ENCODE measurements around the gene GDPD5. TPM values are rescaled to one million over a fixed set of nuclear protein-coding genes. Genes with fewer than 3 reads are reported as not detected.

GDPD5 gene
- polyA plus RNA-seq, 3 donors = 9.2 to 13.6 (median 12.1) TPM

- DNase-seq (ENCODE audit: extremely low read depth in 1 of 11, low read depth in 9 of 11, low spot score in 4 of 11) = no peak
These were observed 35.8 kb upstream of the GDPD5 start for GRCh38 chr11:75561426-75562047.

GRCh38 chr11:75560644-75561043 lies 34.9 kb upstream of the GDPD5 start:
- DNase-seq (ENCODE audit: extremely low read depth in 1 of 11, low read depth in 9 of 11, low spot score in 4 of 11) = no peak

GRCh38 chr11:75558939-75559843 lies 33.5 kb upstream of the GDPD5 start:
- peak in 4 of 11 donors; percentile 61 to 76 (median 73) for DNase-seq (ENCODE audit: extremely low read depth in 1 of 11, low read depth in 9 of 11, low spot score in 4 of 11)

DNA sequence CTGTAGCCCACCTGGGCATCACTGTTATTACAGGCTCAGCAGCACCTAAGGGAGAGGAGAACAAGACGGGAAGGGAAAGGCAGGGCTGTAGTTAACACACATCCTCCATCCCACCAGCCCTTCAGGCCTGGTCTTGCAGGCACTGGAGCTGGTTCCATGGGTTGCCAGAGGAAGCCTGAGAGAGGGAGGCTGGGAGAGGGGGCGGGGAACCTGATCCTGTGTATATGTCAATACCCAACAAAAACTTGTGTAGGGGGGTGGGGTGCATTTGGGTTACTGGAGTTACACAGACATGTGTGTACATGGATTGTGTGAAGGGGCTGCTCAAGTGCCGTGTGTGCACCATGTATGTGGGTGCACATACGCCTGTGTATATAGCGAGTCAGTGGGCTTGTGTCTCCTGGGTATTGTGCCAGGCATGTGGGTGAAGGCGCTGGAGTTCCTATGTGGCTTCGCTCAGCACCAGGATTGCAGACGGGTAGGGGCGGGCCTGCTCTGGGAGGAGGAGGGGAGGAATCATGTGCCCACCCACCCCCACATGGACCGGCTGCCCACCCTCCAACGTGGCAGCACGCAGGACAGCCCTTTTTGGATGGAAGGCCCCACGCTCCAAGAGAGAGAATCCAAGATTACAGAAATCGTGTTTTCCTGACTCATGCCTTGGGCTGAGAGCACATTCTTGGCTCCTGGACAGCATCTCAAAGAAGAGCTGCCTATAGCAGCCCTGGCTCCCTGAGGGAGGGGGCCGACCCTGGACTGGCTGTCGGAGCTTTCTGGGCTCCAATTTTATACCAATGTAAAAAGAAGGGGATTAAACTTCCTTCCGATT lies 32.1 kb upstream of the GDPD5 start:
- peak in 1 of 11 donors; percentile 60 for DNase-seq (ENCODE audit: extremely low read depth in 1 of 11, low read depth in 9 of 11, low spot score in 4 of 11)

GRCh38 chr11:75556275-75556674 lies 30.5 kb upstream of the GDPD5 start:
- no peak for DNase-seq (ENCODE audit: extremely low read depth in 1 of 11, low read depth in 9 of 11, low spot score in 4 of 11)

DNA sequence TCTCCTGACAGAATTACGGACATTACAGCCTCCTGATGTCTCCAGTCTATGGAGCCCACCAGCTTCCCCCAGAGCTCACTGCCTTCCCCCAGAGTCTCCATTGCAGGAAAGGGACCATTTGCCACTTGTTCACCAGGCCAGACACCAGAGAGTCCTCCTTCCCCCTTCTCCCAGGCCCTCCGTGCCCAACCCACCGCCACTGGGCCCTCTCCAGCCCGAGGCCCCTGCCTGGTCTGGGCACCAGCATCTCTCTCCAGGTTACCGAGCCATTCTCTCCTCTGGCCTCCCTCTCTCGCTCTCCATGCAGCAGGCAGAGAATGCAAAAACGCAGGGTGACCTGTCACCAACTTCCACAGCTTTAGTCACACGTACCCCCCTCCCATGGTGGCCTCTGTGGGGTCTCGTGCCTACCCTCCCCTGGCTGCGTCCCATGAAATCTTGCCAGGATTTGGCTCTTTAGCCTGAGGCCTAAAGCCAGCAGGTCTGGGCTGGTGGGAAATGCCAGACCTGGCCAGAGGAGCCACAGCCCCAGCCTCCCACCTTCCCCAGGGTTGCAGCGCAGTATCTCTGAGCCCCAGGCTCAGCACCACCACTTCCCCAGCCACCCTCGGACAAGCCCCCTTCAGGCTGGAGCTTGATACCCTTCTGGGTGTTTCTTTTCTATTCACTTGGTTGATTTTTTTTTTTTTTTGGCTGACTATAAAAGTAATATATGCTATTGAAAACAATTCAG lies 29.5 kb upstream of the GDPD5 start:
- DNase-seq (ENCODE audit: extremely low read depth in 1 of 11, low read depth in 9 of 11, low spot score in 4 of 11) = no peak

DNA sequence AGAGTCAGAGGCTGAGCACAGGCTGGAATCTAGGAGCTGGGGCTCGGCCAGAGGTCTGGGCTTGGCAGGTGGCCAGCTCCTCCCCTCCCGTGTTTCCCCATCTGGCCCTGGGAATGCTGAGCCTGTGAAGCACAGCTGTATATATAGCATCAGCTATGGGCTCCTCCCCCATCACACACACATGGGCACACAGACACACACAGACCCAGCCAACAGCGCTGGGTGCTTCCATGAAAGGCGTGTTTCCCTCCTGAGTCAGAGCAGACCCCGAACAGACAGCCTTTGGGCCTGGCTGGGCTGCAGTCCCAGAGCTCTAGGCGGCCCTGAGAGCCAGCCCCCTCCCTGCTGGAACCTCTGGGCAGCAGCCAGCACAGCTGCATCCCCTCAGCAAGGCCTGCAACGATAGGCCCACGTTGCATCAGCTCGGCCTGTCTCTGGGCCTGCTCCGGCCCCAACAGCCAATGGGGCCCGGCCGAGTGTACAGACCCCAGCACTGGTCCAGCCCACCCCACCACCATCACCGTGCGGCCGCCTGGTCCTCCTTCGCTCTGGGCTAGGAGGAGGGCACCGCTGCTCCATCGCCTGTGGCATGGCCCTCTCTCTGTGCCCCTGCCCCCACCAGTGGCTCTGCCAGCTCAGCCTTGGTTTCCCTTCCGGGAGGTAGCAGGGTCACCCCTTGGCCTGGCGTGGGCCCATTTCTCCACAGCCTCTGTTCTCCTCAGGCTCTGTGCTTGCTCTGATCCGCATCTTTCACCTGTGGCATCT lies 28.7 kb upstream of the GDPD5 start:
- peak; percentile 73 to 92 (median 88) for DNase-seq (ENCODE audit: extremely low read depth in 1 of 11, low read depth in 9 of 11, low spot score in 4 of 11)

- no peak for DNase-seq (ENCODE audit: extremely low read depth in 1 of 11, low read depth in 9 of 11, low spot score in 4 of 11)
These were observed 28.1 kb upstream of the GDPD5 start for GRCh38 chr11:75553889-75554257.

DNA sequence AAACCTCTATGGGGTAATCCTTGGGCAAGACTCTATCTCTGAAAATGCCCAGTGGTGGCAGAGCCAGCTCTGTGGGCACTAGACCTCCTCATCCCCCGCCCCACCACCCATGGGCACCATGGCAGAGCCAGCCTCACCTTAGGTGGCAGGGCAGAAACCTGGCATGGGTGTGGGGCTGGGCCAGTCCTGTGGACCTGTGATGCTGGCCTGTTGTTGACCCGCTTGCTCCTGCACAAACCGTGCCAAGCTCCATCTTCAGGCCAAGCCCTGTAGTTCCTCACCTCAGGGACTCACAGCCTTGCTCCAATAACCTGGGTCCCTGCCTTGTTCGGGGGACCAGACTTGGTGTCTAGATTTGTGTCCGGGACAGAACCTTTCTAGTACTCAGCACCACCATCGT lies 27.4 kb upstream of the GDPD5 start:
- no peak for DNase-seq (ENCODE audit: extremely low read depth in 1 of 11, low read depth in 9 of 11, low spot score in 4 of 11)

DNA sequence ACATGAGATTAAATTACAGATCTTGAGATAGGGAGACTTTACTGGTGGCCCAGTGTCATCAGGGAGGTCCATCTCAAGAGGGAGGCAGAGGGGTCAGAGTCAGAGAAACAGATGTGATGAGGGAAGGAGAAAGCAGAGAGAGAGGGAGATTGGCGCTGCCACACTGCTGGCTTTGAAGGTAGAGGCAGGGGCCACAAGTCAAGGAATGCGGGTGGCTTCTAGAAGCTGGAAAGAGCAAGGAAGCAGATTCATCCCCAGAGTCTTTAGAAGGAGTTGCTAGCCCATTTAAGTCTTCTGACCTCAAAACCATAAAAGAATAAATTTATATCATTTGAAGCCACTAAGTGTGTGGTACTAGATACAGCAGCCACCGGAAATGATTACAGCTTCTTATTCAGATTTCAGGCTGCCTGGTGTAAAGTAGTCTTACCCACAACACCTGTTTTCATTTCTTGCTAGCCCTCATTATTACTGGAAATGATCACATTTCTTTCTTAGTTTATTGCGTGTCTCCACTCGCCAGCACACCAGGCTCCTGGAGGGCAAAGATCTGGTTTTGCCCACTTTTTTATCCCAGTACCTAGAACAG lies 23.7 kb upstream of the GDPD5 start:
- DNase-seq (ENCODE audit: extremely low read depth in 1 of 11, low read depth in 9 of 11, low spot score in 4 of 11) = no peak

GRCh38 chr11:75548595-75549272 lies 23.0 kb upstream of the GDPD5 start:
- no peak for DNase-seq (ENCODE audit: extremely low read depth in 1 of 11, low read depth in 9 of 11, low spot score in 4 of 11)

DNA sequence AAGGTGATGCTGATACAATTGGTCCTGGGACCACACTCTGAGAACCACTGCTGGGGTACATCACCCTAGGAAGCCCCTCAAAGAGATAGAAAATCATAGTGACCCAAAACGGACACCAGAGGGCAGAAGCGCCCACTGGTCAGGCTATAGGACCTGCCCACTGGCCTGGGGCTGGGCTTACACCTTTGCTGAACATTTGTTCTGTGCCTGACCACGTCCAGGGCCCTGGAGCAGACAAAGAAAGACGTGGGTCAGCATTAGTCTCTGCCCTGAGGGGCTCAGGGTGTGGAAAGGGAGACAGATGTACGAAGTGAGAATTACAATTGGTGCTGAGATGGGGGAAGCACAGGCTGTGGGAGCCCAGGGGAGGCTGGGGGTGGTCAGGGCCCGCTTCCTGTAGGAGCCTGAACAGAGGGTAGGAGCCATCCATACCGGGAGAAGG lies 21.9 kb upstream of the GDPD5 start:
- DNase-seq (ENCODE audit: extremely low read depth in 1 of 11, low read depth in 9 of 11, low spot score in 4 of 11) = peak in 5 of 11 donors; percentile 58 to 74 (median 67)

DNA sequence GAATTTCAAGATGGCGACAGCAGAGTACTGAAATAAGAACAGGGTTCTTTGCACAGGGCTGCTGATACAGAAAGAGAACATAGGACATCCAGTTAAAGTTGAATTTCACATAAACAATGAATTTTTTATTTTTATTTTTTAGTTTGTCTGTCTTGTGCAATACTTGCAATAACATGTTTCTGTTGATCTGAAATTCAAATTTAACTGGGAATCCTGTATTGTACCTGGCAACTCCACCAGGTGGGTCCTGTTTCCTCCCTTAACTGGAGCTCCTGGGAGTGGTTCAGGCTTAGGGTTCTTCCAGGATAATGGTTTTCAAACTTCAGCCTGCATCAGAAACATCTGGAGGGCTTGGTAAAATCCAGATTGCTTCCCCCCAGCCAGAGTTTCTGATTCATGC lies 21.4 kb upstream of the GDPD5 start:
- no peak for DNase-seq (ENCODE audit: extremely low read depth in 1 of 11, low read depth in 9 of 11, low spot score in 4 of 11)

DNA sequence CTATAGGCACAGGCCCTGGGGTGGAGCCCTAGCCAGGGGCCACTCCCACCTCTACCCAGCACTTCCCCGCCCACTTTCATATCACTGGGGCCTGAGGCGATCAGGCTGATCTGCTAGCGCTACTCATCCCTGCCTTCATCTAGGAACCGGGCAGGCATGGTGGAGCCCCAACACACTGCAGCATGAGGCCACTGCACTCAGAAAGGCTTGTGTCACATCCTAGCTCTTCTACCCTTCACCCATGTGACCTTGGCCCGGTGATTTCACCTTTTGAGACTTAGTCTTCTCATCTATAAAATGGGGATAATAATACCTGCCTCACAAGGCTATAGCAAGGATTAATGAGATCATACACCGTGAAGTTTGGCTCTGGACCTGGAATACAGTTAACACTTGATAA lies 18.1 kb upstream of the GDPD5 start:
- no peak for DNase-seq (ENCODE audit: extremely low read depth in 1 of 11, low read depth in 9 of 11, low spot score in 4 of 11)

DNA sequence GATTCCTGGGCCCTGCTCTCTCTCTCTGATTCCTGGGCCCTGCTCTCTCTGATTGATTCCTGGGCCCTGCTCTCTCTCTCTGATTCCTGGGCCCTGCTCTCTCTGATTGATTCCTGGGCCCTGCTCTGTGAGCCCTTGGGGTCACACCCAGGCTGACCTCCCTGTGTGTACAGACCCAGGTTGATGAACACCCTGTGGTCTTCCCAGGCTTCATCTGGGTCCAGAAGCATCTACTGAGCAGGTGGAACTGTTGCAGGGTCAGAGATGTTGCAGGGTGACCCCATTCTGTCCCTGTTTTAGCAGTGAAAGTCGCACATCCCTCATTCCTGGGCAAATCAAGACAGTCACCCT lies 16.3 kb upstream of the GDPD5 start:
- DNase-seq (ENCODE audit: extremely low read depth in 1 of 11, low read depth in 9 of 11, low spot score in 4 of 11) = no peak

- no peak for DNase-seq (ENCODE audit: extremely low read depth in 1 of 11, low read depth in 9 of 11, low spot score in 4 of 11)
These were observed 15.7 kb upstream of the GDPD5 start for GRCh38 chr11:75541193-75542087.

Measured in renal cortex interstitium (tissue), 11 donors.